Stimulated activated CD4-positive, alpha-beta T cell treated with anti-CD3 and anti-CD28 coated beads, TNF-alpha, amount 100 ng/mL, for 4 hours (primary cell): ENCODE data around the gene PATZ1.

ENCODE experiments used
- DNase-seq, 3 experiments: peaks; one replicate each; pipeline ENCODE4 v3.0.0-alpha.2; 2020; ENCODE audit warnings: low read depth in 3 of 3

The PATZ1 gene

DNA sequence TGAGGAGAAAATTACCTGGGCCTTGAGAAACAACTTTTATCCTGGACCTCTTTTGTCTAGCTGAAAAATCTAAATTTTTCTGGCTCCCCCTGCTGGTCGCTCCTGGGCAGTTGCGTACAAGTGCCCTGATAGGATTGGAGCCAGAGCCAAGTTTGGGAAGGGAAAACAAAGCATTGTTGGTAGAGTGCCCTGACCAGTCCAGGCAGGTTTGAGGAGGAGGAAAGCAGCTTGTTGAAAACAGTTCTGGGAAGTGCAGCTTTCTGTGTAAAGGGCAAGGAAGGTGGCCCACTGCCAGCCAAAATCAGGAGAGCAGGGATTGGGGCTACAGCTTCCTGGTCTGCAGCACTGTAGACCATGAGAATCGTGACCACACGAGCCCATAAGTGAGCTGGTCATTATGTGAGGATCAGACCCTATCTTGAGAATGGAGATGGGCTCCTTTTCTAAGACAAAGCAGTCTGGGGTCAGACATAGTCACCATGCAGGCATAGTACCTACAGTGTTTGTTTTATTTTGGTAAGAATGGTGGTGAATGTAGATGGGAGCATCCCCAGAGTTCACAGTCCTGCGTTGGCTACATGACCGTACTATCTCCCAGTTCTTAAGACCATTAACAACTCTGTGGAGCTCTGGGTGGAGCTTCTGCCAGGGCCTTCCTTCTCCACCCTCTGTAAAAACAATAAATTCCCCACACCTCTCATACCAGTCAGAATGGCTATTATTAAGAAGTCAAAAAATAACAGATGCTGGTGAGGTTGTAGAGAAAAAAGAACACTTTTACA lies 32.6 kb downstream of the PATZ1 start:
- peak in 2 of 3 experiments; percentile 41 to 53 for DNase-seq

DNA sequence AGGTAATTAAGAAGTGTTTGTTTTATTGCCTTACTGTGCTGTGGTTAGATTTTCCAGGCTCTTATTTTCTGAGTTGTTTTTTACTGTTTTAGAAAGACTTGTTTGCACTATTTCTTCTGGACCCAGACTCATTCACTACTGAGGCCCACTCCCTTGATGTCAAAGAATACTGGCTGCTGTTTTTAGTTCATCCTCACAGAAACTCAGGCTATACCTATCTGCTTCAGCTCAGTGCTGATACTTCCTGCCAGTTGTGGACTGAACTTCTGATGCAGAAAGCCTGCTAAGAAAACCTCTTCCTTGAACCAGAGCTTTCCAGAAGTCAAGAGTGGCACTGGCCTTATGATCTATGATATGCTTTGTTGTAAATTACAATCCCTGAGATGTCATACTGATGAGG lies 38.0 kb downstream of the PATZ1 start:
- DNase-seq: no peak

DNA sequence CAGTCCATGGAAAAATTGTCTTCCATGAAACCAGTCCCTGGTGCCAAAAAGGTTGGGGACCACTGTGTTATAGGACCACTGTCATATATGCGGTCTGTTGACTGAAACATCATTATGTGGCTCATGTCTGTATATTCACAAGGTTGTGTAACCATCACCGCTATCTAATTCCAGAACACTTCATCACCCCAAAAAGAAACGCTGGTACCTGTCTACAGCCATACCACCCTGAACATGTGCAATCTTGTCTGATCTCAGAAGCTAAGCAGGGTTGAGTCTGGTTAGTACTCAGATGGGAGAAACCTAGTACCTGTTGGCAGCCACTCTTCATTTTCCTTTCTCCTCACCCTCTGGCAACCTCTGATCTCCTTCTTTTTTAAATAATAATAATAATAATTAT lies 41.0 kb downstream of the PATZ1 start:
- DNase-seq: no peak

DNA sequence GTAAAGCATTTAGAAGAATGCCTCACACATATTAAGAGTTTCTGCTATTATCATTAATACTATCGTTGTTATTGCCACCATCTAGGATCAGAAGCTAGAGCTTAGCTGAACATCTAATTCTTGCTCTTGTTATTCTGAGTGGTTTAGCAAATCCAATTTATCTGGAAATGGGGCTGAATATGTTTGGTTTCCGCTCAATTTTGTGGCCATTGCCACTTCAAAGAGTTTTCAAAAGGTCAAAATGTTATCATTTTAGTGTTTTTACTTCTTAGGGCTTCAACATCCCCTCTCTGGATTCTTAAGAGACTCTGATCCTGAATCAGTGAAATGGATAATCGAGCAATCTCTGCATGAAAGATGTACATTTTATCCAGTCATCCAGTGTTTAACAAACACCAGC lies 43.6 kb downstream of the PATZ1 start:
- DNase-seq: no peak

DNA sequence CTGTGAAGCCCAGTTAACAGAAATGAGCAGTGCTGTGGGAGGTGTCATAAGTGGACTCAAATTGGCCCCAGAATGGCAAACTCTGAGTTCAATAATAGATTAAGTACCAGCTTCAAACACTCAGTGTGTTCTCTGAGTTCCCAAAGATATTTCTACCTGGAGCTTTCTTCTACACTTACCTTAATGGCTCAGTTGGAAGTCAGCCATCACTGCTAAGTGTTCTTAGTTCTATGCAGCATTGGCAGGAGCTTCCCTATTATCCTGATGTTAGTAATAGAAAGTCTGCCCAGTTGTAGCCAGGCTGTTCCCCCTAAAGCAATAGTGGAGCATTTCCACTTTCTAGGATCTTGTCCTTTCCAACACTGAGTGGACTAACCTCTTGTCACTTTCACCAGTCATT lies 44.1 kb downstream of the PATZ1 start:
- DNase-seq: no peak

DNA sequence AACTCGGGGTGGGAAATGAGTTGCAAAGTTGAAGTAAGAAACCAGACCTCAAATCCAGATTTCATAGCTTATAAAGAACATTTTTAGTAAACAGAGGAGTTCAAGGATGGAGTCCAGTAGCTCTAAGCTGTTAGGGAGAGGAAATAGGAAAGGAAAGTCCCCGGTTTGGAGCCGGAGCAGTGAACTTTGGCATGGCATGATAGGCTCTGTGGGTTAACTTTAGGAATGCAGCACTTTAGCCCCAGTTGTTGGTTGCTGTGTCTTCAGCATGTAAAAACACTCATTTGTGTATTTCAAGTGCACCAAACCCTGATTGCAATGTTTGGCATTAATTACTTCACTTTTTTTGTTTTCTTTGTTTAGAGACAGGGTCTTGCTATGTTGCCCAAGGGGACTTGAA lies 45.2 kb downstream of the PATZ1 start:
- no peak for DNase-seq

DNA sequence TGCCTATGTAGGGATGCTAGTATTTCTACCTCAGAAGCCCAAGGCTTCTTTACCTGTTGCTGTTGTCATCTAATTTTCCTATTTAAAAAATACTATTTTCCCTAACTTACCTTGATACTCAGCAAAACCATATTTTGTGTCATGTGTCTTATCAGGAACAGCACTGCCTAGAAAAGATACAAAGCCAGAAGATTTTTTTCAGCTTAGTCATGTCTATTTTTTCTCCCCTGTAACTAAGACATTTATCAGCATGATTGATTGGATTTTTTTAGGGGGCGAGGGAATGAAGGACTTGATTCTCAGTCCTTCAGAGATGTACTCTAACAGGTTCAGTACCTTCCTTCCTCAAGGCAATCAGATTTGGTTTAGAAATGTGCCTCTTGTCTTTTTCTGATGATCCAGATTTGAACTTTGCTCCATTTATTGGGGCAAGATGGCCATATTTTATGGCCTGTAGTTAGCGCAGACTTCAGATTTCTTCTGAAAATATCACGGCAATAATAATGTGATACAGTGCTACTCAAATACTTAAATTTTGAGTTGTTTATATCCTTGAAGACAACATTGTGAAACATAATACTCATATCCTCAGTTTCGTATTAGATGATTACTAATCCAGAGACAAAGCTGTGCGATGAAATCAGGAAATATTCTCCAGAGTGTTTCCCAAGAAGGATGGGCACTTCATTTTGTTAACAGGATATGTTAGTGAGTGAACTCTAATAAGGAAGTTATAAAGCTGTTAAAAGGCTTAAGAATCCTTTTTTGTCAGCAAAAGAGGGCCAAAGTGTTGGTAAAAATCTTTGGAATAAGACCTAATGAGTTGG lies 50.1 kb downstream of the PATZ1 start:
- DNase-seq: no peak

DNA sequence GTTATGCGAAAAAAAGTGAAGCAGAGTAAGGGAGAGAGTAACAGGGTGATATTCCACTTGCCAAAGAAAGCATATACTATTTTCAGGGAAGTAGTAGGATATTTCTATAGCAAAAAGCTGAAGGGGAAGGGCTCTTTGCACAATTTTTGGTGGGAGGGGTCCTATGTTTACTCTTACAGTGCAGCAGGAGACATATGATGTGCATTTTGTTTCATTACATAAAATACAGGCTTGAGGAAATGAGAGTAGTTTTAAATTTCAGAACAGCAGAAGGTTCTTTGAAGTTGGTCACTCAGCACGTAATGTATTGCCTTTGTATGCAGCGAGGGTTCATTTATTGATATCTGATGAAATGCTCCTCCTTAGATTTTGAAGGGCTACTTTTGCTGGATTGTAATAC lies 50.8 kb downstream of the PATZ1 start:
- DNase-seq: no peak

DNA sequence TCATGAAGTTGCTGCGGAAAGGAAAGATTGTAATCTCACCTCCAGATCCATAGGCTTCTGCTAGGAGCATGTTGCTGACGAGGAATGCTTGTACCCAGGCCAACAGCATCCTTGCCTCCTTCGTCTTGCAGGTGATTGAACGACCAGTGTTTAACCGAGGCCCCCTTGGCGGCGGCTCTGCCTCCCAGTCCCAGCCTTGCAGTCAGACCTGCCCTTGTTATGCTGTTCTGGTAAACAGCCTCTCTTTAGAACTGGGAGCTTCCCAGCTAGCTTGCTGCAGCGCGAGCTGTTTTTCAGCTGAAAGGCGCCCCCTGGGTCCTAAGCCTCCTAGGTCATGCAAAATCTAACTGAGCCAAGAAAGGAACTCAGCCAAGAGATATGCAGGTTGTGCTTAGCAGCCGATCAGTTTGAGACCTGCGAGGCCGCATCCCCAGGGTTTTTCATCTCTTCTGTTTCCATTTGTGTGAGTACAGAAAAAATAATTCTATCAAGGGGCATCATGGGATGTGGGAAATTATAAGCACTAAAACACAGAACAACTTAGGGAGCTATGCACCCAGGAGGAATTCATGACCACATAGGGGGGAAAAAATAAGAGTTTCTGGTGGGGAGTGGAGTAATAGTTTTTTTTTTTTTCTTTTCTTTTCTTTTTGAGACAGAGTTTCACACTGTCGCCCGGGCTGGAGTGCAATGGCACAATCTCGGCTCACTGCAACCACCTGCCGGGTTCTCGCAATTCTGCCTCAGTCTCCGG lies 53.7 kb downstream of the PATZ1 start, which contains the start of gene PIK3IP1:
Gene PIK3IP1 (minus strand): TSS at position 253 of the 754 bp plus-strand sequence. CDS start 144 bp downstream, at position 109.
- DNase-seq: peak; percentile 59 to 78 (median 71)

DNA sequence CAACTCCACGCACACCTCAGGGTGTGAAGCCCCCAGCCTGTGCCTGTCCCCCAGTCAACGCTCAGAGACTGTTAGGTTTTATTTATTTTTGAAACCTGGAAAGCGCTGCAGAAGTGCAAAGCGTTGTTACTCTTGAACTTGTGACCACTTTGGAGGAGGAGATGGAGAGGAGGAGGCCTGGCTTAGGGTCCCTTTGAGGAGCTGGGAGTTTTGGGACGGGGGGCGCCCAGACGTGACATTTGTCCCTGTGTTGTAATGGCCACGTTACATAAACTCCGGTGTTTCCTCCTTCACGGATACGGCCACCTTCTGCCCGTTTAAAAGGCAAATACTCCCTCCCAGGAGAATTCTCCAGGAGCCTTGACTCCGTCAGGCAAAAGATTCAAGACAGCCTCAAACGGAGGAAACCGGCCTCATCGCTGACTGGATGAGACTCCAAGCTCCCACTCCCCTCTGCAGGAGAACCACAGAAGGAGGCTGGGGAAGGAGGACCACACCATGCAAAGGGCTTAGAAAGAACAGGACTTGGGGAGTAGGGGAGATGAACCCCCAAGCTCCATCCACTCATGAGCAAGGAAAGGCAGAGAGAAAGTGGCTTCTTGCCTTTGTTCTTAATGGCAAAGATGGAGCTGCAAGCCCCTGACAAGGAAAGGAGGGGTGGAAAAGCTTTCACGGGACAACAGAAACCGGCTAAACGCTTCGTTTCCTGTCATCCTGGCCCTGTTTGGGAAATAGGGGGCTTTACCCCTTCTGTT lies 54.5 kb downstream of the PATZ1 start:
- DNase-seq: no peak

DNA sequence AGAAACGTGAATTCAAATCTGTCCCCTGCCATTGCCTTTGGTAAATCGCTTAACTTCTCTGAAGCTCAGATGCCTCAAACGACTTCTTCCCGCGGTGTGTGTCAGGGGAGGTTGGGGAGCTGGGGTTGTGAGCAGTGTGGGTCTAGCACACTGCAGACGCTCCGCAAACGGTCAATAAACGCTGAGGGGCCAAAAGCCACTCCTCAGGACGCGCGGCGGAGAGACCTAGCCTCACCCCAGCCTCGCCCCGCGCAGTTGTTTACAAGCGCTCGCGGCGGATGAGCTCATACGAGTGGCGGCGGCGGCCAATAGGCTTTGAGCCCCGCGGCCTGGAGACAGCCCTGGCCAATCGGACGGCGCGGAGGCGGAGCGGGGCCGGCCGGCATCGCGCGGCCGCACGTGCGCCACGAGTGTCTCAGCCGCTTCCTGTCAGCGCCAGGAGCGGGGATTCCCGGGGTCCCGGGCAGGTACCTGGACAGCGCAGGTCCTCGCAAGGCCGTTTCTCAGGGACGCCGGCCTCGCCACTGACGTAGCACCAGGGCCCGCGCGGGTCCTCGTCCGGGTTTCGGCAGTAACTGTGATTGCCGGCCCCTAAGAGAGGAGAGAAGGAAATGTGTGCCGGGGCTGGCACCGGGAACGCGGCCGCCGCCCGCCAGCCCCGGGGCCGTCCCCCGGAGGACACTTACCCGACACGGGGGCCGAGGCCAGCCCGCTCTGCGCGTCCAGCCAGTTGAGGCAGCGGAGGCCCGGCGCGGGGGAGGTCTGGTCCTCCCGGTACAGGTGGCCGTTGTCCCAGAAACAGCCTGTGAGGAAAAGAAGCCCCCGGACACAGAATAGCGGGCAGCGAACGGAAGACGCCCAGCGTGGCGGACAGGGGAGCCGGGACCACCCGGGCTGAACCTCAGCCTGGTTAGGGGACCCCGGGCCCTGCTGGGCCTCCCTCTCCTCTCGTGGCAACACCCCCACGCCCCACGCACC lies 55.4 kb downstream of the PATZ1 start:
- DNase-seq: peak; percentile 78 to 90 (median 87)

DNA sequence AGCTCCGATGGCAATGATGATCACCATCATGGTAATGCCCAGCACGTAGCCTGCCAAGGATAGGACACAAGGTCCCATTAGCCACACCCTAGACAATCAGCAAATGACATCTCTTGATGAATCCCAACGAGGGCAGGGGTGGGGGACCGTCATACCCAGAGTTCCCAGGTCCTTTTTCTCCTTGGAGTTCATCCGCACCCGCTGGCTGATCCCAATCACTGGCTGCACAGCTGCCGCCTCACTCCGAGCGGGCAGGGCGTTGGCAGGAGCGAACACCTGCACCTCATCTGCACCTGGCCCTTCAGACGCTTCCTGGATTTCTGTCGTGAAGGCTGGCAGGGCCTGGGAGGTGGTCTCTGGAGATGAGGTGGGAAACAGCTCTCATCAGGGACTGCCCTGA lies 56.8 kb downstream of the PATZ1 start:
- no peak for DNase-seq

DNA sequence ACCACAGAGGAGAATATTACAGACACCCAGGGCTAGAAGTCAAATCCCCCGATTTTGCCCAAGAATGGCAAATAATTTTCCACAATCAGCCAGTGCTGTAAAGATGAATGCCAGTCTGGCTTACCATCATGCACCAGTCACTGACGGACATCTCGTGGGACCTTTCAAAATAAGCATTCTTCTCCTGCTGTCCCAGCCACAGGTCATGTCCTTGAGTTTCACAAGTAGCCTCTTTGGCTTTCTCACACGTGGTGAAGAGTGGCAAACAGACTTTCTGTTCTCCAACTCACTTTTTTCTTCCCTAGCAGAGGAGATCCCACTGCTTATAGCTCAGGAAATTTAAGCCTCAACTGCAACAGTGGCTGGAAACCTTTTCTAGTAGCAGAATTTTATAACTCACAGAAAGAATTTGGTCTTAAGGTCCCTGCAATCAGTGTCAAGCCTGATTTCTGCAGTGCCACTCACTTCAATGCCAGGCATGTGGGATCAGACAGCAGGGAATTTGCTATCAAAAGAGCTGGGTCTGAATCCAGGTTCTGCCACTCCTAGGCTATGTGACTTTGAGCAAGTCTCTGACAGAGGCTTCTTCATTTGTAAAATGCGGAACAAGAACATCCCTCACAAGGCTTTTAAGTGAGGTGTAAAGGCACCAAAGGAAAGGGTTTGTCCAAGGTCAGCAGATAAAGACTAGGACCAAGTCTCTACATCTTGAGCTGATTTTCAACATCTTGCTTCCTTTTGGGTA lies 57.5 kb downstream of the PATZ1 start:
- no peak for DNase-seq

DNA sequence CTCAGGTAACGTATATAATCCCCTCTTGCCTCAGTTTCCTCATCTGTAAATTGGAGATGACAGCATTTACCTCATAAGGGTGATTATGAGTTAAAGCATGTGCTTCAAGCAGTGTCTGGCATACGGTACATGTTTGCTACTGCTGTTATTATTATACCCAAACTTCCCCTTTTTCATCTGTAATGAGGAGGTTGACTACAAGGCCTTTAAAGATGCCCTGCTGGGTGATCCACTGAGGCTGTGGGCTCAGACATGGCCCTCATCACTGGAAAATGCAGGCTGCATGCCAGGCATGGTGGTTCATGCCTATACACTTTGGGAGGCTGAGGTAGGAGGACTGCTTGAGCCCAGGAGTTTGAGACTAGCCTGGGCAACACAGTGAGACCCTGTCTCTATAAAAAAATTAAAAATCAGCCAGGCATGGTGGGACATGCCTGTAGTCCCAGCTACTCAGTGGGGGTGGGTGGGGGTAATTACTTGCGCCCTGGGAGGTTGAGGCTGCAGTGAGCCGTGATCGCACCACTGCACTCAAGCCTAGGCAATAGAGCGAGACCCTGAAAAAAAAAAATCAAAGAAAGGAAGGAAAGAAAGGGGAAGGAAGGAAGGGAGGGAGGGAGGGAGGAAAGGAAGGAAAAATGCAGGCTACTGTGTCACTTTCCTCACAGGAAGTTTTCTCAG lies 58.2 kb downstream of the PATZ1 start:
- DNase-seq: no peak

DNA sequence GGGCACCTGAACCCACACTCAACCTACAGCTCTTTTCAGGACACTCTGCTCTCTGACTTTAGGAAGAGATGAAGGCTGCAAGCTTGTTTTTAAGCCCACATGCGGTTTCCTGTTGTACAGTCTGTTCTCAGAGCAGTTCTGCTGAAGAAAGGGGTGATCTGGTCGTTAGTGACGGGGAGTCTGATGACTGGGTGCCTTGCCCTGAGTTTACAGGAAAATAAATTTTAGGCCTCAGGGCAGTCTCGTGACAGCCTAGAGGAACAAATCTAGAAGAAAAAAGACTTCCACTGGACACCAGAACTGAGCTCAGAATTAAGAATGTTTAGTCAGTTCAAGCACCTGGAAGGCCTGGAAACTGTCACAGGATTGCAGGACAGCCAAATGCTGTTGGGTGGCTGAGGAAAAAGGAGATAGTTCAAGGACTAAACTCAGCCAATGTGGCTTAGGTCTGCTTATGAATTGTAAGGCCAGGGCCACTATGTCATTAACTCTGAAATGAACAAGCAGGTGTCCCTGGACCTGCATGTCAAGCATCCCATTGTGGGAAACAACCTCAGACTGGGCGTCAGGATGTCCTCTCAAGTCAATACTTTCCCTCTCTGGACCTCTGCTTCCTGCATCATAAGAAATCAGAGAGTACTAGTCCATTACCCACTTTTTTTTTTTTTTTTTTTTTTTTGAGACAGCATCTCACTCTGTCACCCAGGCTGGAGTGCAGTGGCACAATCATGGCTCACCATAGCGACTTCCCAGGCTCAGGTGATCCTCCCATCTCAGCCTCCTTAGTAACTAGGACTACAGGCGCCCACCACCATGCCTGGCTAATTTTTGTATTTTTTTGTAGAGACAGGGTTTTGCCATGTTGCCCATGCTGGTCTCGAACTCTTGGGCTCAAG lies 59.5 kb downstream of the PATZ1 start:
- peak in 2 of 3 experiments; percentile 39 to 63 for DNase-seq

DNA sequence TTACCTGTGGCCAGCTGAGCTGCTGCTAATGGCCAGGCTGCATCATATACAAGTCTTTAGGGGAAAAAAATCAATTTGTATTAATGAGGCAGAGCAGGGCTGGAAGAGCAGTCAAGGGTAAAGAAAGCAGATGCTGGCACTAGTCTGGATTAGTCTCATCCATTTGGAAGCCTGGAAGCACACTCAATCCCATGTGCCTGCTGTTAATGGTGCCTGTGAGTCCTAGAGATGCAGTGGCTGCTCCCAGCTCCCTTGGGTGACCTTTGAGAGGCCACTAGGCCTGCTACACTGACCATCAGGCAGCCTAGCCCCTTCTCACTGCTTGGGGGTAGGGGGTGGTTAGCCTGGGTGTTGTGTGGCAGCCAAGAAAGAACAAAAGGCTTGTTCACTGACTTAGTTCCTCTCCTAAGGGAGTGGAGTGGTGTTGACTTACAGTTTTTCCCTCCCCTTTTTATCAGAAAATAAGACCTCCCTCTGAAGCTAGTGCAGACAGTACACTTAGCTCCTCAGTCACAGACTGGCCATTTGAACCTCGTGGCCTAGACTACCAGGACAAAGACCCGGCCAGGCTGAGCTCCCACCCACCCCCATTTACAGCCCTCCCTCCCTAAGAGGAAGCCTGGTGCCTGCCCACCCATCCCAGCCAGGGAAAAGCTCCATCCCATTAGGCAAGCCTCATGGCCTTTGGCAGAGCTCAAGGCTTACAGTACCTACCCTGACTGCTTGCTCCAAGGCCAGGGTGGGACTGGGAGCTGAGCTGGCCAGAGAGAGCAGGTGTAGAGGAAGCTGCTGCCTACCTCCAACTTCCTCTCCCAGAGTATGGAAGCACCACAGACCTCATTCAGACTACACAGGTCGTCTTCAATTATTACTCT lies 61.6 kb downstream of the PATZ1 start:
- no peak for DNase-seq
